Measurements from ENCODE around the gene ZNF521. TPM values are rescaled to one million over a fixed set of nuclear protein-coding genes. Genes with fewer than 3 reads are reported as not detected.

Gene ZNF521
- polyA plus RNA-seq, 3 donors: 0.07 to 0.20 TPM; not detected in 1

DNA sequence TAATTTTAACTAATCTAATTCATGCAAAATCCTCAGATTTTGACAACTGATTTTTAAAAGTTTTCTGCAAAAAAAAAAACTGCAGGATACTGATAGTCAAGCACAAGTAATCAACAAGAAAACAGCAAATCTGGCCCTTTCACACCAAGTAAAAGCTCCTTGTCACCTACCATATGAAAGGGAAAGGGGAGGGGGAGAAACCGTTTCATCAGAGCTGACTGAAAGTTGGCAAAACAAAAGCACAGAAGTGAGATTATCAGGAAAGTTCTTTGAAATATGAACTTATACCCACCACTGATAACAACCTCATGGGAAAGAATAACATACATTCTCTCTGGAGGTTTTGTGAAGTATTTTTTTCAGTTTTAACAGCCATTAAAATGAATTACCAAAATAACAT, 38.7 kb downstream of the ZNF521 start:
- TF ChIP-seq, protein P1, sequence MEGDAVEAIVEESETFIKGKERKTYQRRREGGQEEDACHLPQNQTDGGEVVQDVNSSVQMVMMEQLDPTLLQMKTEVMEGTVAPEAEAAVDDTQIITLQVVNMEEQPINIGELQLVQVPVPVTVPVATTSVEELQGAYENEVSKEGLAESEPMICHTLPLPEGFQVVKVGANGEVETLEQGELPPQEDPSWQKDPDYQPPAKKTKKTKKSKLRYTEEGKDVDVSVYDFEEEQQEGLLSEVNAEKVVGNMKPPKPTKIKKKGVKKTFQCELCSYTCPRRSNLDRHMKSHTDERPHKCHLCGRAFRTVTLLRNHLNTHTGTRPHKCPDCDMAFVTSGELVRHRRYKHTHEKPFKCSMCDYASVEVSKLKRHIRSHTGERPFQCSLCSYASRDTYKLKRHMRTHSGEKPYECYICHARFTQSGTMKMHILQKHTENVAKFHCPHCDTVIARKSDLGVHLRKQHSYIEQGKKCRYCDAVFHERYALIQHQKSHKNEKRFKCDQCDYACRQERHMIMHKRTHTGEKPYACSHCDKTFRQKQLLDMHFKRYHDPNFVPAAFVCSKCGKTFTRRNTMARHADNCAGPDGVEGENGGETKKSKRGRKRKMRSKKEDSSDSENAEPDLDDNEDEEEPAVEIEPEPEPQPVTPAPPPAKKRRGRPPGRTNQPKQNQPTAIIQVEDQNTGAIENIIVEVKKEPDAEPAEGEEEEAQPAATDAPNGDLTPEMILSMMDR (IDR thresholded peaks at IDR 0.05): no peak
- WGBS (ENCODE audit: insufficient coverage): no CpG with 5 or more reads among the region's 1 CpG
- intact Hi-C loops (cut with micrococcal nuclease): no loop called here
- no peak overlapping the region for H3K4me3 ChIP-seq (replicated peaks in 1 of 3; ENCODE audit: low read depth in 2 of 3, low read length in 3 of 3)
- DNase-seq: no peak
- Mint-ChIP-seq H3K27me3 (ENCODE audit: low read depth in 3 of 3) (no peaks in the 10 kb centered on the region), H3K4me3 (no peak overlapping the region), H3K27ac (no peak overlapping the region), H3K9me3 (no peaks in the 10 kb centered on the region), H3K4me1 (peaks cover 1% of the 10 kb centered on the region), H3K36me3 (no peaks in the 10 kb centered on the region)
- H3K4me2 ChIP-seq (replicated peaks; ENCODE audit: extremely low read depth, low read length, poor library complexity, severe bottlenecking): no peak overlapping the region
- H3K9me3 ChIP-seq (replicated peaks in 1 of 2; ENCODE audit: control insufficient read depth in 1 of 2, insufficient read depth in 1 of 2, low read length in 2 of 2): no peaks in the 10 kb centered on the region
- H3K36me3 ChIP-seq (replicated peaks in 1 of 2; ENCODE audit: control insufficient read depth in 1 of 2, insufficient read depth in 2 of 2, low read length in 2 of 2): no peaks in the 10 kb centered on the region
- no peaks in the 10 kb centered on the region for H3K4me1 ChIP-seq (ENCODE audit: control insufficient read depth in 1 of 2, insufficient read depth in 2 of 2, low read length in 2 of 2)
- no peak overlapping the region for H3K9ac ChIP-seq (ENCODE audit: insufficient read depth, low read length, poor library complexity, severe bottlenecking)
- no peaks in the 10 kb centered on the region for H3K27me3 ChIP-seq (ENCODE audit: control insufficient read depth in 2 of 2, insufficient read depth in 2 of 2, low read length in 2 of 2)
- H3K27ac ChIP-seq (ENCODE audit: low read depth in 1 of 2, low read length in 2 of 2): no peak overlapping the region
- no peak overlapping the region for H2AFZ ChIP-seq (ENCODE audit: insufficient read depth, low read depth, low read length, poor library complexity, severe bottlenecking)
- no peaks in the 10 kb centered on the region for H3K79me2 ChIP-seq (ENCODE audit: insufficient read depth, low read length)
- H4K20me1 ChIP-seq (ENCODE audit: insufficient read depth, low read length): no peaks in the 10 kb centered on the region

DNA sequence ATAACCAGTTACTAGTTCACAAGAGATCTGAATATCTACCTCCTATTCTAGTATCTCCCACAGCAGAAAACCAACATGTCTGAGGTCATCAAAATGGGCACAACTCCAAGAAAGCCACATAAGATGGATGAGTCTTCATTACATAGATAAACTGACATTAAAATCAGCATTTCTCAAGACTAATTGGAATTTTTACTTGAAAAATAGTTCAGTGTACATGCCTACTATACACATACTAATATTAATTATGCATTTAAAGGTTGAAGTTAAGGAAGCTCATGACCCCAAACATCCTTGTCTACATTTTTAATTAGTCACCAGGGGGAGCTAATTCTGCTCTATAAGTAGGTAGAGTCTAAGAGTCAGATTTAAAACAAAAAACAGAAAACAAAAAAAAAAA, 41.9 kb downstream of the ZNF521 start:
- Mint-ChIP-seq H3K4me3 (no peak overlapping the region), H3K4me1 (peaks cover 1% of the 10 kb centered on the region), H3K27ac (no peak overlapping the region), H3K9me3 (no peaks in the 10 kb centered on the region), H3K36me3 (no peaks in the 10 kb centered on the region), H3K27me3 (ENCODE audit: low read depth in 3 of 3) (no peaks in the 10 kb centered on the region)
- Histone ChIP-seq H3K27me3 (ENCODE audit: control insufficient read depth in 2 of 2, insufficient read depth in 2 of 2, low read length in 2 of 2) (no peaks in the 10 kb centered on the region), H3K4me1 (ENCODE audit: control insufficient read depth in 1 of 2, insufficient read depth in 2 of 2, low read length in 2 of 2) (no peaks in the 10 kb centered on the region), H3K9me3 (replicated peaks in 1 of 2; ENCODE audit: control insufficient read depth in 1 of 2, insufficient read depth in 1 of 2, low read length in 2 of 2) (no peaks in the 10 kb centered on the region), H3K4me3 (replicated peaks in 1 of 3; ENCODE audit: low read depth in 2 of 3, low read length in 3 of 3) (no peak overlapping the region), H3K79me2 (ENCODE audit: insufficient read depth, low read length) (no peaks in the 10 kb centered on the region), H4K20me1 (ENCODE audit: insufficient read depth, low read length) (no peaks in the 10 kb centered on the region), H3K27ac (ENCODE audit: low read depth in 1 of 2, low read length in 2 of 2) (no peak overlapping the region), H2AFZ (ENCODE audit: insufficient read depth, low read depth, low read length, poor library complexity, severe bottlenecking) (no peak overlapping the region), H3K9ac (ENCODE audit: insufficient read depth, low read length, poor library complexity, severe bottlenecking) (no peak overlapping the region), H3K4me2 (replicated peaks; ENCODE audit: extremely low read depth, low read length, poor library complexity, severe bottlenecking) (no peak overlapping the region), H3K36me3 (replicated peaks in 1 of 2; ENCODE audit: control insufficient read depth in 1 of 2, insufficient read depth in 2 of 2, low read length in 2 of 2) (no peaks in the 10 kb centered on the region)
- TF ChIP-seq, protein P1 (IDR thresholded peaks at IDR 0.05): peak; percentile 40
- peak in 1 of 3 donors; percentile 14 for DNase-seq
- intact Hi-C loops (cut with micrococcal nuclease): no loop called here

All from CD14-positive monocyte (primary cell).